HG03469 (cell line): ENCODE data around the gene NRAP.

Source experiments
- ATAC-seq: cut with Tn5 transposase; IDR thresholded peaks from one replicate; pipeline ENCODE4 v1.9.1; 2021; ENCODE audit warnings: mild to moderate bottlenecking, moderate library complexity, moderate number of reproducible peaks; ENCODE audit not compliant: unreplicated experiment

Gene NRAP

GRCh38 chr10:113613427-113613826 lies 50.4 kb downstream of the NRAP start:
- ATAC-seq: no peak

GRCh38 chr10:113612154-113612553 lies 51.7 kb downstream of the NRAP start:
- no peak for ATAC-seq

DNA sequence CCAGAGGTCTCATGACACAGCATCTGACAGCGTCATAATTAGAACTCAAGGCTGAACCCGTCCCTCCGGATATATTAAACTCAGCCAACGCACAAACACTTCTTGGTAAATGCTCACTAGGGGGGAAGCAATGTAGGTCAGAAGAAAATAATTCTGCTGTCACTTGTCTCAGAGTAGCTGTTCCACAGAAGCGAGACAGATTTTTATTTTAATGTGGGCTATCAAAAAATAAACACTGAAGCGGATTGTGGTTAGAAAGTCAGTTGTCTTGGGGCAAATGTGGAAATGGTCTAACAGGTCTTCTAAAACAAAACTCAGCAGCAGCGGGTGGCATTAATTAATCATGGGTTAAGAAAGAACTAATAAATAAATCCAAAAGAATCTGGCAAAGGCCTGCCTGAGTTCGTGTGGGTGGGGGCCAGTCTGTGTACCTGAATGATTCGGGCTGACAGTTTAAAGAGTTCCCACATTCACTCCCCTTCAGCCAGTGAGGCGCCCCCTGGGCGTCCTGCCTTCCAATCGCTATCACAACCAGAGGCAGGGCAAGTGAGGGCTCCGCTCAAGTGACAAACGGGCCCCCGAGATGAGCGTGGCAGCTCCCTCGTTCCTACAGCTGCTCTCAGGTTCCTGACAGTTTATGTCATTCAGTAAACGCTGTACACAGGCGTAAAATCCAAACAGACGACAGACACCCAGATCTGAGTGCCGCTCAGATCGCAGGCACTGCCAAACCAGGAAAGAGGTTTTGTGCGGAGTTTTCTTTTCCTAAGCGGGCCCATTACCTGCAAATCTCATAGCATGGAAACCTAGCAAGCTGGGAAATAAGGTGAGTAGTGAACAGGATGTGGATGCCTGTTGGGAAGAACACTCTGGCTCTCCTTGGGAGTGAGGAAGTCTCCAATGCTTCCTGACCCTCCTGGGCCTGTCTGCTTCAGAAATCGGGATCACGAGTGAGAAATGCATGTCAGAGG lies 52.9 kb downstream of the NRAP start:
- ATAC-seq: no peak

- no peak for ATAC-seq
Measured at GRCh38 chr10:113609704-113610108, 54.1 kb downstream of the NRAP start.

DNA sequence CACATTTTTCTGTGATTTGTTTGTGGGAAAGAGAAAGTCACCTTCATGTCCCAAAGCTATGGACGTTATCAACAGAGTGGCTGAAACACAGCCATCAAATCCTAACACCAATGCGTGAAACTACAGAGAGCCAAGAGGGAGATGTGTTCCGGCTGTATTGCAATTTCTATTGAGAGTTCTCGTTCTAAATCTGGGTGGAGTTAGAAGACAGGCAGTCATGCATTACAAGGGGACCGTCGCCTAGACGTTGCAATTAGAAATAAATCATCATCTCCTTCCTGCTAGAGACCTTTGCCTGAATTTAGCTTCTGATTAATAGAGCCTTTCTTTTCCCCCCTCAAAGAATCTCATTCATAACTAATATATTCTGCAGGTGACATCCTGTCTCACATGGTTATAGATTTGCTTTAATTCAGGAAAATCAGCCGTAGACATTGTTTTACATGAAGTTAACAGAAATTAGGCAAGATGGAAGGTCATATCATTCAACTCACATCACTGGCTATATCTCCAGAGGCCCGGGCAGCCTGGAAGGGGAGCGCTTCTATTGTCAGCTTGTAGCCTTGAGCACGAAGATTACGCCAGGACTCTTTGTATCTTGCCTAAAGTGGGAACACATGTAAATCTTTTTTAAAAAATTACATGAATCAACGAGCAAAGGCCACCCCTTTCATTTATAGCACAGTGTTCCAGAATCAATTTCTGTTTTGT lies 58.4 kb downstream of the NRAP start:
- ATAC-seq: no peak

DNA sequence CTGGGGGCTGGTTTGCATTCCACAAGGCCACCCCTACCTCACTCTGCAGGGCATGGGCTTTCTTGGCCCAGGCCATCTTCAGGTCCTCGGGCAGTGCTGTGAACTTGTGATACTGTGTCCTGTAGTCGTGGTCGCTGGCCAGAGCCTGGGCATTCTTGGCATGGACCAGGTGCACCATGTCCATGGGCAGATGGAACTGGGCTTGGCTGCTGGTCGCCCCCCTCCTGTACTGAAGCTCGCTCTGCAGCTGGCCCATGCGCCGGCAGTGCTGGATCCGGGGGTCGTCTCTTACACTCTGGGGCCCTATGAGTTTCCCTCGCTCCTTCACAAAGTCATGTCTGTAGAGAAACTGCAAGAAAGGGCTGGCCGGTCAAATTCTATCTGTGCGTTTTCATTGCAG lies 59.3 kb downstream of the NRAP start:
- ATAC-seq: no peak

DNA sequence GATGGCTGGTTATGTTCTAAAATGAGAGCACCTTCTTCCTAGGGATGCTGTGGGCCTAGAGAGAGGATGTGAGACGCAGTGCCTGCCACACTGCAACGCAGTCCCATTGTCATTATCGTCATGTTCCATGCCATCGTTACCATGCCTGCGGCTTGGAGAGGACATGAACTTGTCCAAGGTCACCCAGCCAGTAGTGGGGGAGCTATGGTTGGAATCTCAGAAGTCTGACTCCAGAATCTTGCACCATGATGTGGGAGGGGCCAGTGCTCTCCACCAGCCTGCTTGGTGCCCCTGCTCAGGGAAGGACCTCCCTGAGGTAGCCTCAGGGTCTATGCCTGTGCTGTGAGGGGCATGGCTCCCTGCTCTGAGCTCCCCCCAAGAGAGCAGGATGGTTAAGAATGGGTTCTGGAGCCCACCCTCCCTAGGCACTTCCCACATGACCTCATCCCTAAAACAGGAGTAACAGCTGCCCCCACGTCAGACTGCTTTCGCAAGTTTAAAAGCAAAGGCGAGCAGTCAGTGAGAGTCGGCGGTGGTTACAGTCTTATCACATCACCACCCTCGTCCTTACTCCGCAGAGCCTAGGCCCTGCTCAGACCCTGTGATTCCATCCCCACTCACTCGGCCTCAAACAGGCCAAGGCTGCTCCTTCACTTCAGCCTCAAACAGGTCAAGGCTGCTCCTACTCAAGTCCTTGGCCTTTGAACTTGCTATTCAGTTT lies 60.6 kb downstream of the NRAP start:
- ATAC-seq: no peak

GRCh38 chr10:113600569-113600968 lies 63.3 kb downstream of the NRAP start:
- ATAC-seq: no peak

- ATAC-seq: no peak
Measured at GRCh38 chr10:113594652-113595051, 69.2 kb downstream of the NRAP start.

DNA sequence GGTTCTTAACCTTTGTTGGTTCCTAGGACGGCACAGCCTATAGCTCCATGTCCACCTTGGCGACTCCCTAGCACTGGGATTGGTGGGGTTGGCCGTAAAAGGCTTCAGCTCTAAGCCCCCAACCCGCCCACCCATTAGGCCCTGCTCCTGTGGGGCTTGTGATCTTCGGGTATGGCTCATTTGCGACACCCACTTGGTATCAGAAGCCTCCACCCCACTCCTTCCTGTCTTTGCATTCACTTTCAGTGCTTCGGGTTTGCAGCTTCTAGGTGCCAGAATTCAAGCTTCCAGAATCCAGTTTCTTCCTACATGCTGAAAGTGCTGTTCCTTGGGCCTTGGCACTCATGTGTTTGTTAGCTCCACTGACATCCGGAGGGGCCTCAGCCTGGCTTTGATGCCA lies 71.5 kb downstream of the NRAP start:
- no peak for ATAC-seq

- ATAC-seq: no peak
Measured at GRCh38 chr10:113590581-113590980, 73.3 kb downstream of the NRAP start.

DNA sequence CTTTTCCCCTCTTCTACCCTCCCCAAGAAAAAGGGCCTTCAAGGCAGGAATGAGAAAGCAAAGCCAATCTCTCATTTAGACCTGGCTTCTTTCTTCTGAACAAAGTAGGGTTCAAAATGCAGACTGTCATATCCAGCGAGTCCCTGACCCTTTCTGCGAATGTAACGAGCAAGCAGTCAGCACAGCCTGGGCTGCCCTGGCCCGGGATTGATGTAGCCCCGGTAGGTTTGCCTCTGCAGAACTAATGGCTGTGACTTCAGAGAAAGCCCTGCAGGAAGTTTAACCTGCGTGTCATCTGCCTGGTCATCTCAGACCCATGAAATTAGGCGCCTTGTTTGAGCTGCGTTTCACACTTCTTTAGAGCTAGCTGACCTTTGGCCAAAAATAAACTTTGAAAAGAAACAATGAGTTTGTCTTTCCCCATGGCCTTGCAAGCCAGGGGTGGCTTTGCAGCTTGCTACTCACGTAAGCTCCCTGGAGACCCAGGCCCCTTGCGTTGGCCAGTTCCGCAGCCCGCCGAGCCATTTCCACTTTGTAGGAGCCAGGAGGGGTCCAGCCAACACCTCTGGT lies 74.6 kb downstream of the NRAP start:
- ATAC-seq: no peak

- no peak for ATAC-seq
Measured at GRCh38 chr10:113585949-113586348, 77.9 kb downstream of the NRAP start.

DNA sequence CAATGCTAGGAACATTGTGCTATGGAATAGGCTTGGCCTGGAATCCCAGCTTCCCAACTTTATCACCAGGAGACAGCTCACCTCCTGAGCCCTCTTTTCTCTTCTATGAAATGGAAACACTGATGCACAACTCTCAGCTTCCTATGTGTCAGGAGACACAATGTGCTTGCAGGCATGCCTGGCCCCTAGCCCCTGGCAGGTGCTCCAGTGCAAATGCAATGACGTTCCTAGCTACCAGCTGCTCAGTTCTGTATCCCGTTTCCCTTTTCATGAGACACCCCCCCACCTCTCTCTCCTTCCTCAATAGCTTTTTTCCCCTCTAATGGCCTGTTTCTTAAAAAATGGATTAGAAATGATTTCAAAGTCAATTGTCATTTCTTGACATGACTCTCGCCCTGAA lies 80.3 kb downstream of the NRAP start:
- ATAC-seq: no peak

DNA sequence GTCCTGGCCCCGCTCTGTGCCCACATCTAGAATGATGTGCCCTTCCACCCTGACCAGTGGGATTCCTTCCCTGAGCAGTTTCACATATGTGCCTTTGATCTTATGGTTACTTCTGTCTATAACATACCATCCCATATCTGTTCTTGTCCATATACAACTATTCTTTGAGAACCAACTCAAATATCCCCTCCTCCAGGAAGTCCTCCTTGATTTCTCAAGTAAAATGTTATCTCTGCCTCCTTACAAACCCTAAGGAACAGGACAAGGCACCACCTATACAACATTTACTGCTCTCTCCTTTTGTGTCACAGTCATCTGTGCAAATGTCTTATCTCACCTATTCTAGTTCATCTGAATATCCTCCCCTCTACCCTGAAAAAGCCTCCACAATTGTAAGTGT lies 82.7 kb downstream of the NRAP start:
- no peak for ATAC-seq

- ATAC-seq: no peak
Measured at GRCh38 chr10:113578773-113579172, 85.1 kb downstream of the NRAP start.

DNA sequence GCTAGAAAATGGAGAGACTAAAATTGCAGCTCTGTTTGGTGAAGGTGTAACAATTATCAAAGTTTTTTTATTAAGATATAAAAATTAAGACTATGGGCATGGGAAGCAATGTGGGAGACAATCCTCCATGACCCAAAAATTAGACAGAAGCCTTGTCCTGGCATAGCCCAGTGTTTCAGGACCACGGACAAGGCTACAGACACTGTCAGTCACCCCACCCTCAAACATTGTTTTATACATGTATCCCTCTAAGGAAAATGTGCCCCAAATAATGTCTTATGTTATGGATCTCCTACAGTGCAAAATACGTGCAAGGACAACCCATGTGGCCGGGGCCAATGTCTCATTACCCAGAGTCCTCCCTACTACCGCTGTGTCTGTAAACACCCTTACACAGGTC lies 87.0 kb downstream of the NRAP start:
- no peak for ATAC-seq

DNA sequence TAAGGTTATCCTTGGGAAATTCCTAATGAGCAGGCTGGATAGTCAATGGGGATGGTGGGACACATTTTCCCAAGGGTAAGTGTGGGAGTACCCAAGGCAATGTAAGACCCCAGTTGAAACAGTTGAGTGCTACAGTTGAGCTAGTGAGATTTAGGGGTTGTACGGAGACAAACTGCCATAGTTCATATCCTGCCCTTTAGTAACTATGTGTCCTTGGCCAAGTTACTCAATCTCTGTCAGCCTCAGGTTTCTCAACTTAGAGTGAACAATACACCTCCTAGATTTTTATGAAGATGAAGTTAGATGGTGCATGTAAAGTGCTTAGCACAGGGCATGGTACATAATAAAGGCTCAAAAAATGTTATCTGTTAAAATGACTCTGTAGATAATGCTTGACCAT lies 90.5 kb downstream of the NRAP start:
- ATAC-seq: no peak

DNA sequence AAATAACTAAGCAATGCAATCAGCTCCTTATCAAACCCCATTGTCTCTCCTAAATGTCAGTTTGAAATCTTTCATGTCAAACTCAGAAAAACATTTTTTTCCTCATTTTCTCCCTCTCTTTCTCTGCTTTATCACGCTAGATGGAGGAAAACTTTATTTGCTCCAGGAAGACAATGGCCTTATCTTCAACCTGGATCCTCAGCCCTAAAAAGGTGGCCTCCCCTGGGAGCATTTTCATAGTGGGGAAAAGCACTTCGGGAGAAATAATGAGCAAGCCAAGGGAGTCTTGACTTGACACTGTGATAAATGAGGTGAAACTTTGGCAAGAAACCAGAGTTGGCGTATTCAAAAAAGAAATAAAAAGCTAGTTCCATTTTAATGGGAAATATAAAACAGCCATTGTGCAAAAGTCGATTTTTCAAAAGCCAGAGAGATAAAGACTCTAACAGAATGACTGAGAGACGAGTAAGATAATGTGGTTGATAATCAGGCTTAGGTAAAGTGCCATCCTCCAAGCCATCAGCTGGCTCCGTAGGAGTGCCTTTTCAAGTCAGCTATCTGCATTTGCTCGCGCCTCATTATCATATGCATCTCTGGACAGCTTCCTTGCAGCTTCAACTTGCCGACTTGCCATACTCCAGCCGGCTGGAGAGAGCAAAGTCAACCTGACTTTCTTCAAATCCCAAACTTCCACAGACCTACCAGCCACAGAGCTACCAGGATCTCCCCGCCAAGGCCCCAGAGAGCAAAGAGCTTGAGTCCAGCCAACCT lies 91.1 kb downstream of the NRAP start:
- ATAC-seq: no peak

DNA sequence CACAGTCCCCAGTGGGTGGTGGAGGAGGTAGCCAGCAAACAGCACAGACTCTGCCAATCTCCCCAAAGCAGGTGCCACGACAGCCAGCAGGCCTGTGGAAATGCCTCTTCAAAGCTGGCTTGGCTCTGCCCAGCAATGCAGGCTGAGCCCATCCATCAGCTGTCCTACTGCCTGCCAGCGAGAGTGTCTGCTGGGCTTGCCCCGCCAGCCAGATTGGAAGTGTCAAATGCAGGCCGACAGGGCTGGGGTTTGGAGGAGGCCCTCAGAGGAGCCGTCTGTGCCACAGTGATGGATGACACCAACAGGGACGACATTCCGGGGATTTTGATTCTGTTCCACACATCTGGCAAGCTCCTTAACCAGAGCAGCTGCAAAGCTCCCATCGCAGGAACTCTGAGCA lies 94.3 kb downstream of the NRAP start:
- no peak for ATAC-seq
